GM18505 (cell line): Measurements from ENCODE around the gene SLC30A4.

ENCODE experiments used
- ATAC-seq: cut with Tn5 transposase; IDR thresholded peaks from one replicate; pipeline ENCODE4 v1.9.1; 2021; ENCODE audit not compliant: unreplicated experiment
- POLR2A ChIP-seq: IDR thresholded peaks from 4 replicates; pipeline ENCODE4 v1.6.1; 2011; ENCODE audit warnings: borderline replicate concordance; ENCODE audit not compliant: insufficient read depth, insufficient read length; ENCODE audit errors: extremely low read depth

SLC30A4 gene

DNA sequence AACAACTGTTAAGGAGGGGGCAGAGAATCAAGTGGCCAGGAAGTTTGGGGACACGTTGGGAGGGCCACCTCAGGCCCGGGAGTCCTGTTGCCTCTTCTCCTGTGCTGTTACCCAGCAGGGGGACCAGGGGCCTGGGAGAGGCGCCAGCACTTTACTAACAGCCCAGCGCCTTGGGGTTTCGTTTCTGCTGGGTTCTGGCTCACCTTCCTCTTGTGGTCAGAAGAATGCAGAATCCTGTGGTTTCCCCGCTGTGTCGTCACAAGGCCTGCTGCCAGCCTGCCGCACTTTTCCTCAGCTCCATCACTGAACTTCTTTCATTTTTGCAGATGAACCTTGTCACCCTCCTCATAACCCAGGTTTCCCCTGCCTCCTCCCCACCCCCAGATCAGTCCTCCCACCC lies 67.7 kb downstream of the SLC30A4 start:
- ATAC-seq = peak; percentile 64
- no peak for TF ChIP-seq POLR2A

DNA sequence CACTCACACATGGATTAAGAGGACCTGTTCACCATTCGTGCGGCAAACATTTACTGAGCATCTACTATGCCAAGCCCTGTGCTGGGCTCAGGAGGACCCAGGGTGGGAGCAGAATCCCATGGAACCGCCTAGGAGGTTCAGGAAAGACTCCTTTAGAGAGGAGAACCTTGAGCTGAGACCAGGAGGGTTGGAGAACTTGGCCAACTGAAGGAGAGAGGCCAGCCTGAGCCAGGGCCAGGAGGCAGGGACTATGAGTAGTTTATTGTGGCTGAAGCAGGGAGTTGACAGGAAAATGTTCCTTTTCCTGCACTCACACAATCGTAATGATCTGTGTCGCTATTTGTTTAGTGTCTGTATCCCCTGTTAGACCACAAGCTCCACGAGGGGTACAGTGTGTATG lies 71.3 kb downstream of the SLC30A4 start:
- TF ChIP-seq POLR2A = no peak
- no peak for ATAC-seq

DNA sequence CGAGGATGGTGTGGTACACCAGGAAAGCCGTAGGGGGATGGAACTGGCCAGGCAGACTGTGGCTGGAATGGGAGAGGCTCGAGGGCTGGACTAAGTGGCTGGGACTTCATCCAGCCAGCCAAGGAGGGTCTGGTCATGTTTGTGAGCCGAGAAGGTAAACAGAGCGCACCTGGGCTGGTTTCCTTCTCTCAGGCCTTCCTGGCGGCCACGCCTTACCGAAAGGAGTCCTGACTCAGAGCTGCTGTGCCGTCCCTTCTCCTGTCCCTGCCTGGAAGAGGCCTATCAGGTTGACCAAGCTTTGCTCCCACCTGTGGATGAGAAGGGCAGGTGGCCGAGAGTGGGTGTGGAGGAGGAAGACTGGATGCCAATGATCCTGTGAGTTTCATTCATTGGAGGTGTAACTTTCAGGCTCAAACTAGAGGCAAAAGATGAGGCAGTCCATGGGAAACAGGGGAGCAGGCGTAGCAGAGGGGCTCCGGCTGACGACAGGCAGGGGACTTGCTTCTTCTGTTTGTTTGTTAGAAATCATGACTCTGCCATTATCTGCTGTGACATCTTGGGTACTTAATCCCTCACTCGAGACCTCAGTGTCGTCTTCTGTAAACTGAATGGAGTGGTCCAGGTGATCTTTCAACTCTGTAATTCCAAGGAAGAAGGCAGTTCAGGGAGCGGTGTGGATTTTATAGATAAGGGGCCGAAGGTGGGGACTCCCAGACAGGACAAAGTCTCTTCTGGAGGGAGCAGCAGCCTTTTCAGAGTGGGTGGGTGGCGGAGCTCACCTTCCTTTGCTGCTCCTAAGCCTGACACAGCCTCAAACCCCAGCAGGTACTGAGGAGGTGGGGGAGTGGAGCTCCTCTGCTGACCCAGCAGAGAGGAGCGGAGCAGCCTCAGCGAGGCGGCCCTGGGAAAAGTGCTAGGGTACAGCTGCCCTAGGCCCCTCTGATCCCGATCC lies 72.4 kb downstream of the SLC30A4 start:
- no peak for ATAC-seq
- TF ChIP-seq POLR2A = no peak

DNA sequence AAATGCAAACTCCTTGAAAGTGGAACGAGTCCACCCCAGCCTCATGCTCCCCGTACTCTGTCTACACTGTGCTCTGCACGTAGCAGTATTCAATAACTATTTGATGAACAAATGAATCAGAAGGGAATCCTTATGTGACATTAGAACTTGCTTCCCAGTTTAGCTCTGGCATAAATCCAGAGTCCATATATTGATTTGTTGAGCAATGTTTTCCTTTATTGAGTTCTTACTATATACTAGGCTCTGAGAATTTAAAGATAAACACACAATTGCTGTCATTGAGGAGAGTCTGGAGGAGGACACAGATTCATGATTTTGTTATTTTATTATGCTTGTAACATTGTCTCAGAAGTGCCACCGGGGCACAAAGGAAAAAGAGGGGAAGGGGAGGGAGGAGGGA lies 73.2 kb downstream of the SLC30A4 start:
- no peak for TF ChIP-seq POLR2A

DNA sequence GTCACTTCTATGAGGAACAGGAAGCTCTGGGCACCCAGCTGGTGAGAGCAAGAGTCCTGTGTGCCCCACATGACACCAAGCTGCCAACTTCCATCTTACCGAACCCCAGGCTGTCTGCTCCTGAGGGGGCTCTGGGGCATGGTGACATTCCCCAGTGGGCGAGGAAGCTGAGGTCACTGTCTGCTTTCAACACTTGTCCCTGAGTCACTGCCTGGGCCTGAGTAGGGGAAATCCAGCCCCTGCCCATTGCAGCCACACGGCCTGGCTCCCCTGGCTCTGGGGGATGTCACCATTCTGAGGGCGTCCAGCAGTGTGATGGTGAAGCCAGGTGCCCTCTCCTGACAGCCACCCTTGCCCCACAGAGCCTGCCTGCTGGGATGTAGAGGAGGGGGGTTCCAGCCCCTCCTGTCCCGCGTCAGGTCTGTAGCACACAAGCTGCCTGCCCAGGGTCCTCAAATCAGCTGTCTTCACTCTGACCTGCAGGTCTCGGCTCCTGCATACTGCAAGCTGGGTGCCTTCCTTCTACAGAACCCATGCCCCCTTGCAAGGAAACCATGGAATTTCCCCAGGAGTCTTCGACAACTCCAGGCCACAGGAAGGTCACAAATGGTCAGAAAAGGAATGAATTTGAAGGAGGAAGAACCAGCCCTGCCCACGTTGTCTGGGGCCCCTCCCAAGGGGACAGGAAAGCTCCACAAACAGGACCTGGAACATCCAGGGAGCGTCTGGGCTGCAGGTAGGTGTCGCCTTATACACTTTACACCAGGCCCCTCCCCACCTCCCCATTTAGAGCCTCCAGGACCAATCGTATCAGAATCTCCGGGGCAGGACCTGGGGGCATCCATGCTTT lies 74.3 kb downstream of the SLC30A4 start:
- no peak for TF ChIP-seq POLR2A
- ATAC-seq = no peak

More for the DNA sequence above, 73.2 kb downstream of the SLC30A4 start:
- no peak for ATAC-seq

DNA sequence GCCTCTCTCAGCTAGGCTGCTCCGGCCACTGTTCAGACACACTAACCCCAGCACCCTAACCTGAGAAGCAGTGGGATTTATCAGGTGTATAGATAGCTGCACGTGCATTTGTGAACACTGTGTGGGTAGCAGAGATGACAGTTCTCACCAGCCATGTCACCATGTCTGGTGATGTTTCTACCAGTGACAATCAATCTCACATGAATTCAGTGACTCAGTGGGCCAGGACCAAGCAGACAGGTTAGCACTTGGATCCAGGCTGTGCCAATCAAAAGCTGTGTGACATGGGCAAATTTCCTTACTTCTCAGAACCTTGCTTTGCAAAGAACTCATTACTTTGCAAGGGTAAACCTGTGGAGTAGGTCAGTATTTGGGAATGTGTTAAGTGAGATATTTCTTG lies 78.9 kb downstream of the SLC30A4 start:
- no peak for ATAC-seq
- no peak for TF ChIP-seq POLR2A

DNA sequence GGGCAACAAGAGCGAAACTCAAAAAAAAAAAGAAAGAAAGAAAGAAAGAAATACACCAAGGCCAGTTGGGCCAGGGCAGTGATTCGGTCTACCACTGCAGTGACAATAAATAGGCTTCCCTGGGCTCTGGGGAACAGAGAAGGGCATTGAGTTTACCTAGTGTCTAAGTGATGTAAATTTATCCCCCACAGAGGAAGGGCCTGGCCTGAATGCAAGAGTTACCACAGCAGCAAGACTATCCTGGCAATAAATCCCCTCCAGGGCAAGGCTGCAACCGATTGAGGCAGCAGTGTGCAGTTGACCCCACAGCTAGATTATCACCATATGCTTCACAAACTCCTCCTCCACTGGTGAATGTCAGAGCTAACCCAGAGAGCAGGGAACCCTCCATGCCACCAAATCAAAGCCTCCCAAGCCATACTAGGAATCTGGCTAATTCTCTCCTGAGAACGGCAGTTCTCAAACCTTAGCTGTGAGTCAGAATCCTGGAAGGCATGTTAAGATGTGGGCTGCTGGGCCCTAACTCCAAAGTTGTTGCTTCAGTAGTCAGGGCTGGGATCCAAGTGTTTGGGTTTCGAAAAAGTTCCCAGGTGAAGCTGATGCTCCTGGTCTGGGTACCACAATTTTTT lies 79.9 kb downstream of the SLC30A4 start:
- no peak for TF ChIP-seq POLR2A
- no peak for ATAC-seq

DNA sequence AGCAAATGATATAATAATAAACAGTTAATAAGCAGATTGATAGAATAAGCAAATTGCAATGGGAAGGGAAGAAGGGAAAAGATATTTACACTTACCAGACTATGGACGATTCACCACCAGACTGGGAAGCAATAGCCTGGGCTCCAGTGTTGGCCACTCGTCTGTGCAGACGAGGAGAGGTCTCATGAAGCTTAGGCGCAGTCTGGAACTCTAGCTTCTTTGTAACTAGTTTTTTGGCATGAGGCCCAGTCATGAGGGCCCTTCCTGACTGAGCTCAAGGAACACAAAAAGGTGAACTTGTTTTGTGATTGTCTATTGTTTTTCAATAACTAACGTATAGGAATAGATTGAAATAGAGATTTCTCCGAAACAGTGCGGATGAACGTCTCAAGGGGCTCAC lies 80.9 kb downstream of the SLC30A4 start:
- no peak for ATAC-seq
- TF ChIP-seq POLR2A = no peak

DNA sequence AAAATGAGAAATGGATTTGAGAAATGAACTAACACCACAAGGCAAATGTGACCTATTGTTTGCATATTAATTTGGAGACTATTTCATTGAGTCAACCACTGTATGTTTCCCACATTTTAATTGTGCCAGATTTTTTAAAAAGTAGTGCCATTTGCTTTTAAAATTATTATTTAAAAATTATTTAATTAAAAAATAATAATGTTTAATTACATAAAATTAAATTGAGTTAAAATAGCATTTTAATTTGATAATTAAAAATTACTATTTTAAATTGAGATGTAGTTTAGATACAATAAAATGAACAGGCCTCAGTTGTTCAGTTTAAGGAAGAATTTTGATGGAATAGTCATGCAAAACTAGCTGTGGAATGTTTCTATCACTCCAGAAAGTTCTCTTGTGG lies 81.5 kb downstream of the SLC30A4 start:
- ATAC-seq = no peak
- no peak for TF ChIP-seq POLR2A

DNA sequence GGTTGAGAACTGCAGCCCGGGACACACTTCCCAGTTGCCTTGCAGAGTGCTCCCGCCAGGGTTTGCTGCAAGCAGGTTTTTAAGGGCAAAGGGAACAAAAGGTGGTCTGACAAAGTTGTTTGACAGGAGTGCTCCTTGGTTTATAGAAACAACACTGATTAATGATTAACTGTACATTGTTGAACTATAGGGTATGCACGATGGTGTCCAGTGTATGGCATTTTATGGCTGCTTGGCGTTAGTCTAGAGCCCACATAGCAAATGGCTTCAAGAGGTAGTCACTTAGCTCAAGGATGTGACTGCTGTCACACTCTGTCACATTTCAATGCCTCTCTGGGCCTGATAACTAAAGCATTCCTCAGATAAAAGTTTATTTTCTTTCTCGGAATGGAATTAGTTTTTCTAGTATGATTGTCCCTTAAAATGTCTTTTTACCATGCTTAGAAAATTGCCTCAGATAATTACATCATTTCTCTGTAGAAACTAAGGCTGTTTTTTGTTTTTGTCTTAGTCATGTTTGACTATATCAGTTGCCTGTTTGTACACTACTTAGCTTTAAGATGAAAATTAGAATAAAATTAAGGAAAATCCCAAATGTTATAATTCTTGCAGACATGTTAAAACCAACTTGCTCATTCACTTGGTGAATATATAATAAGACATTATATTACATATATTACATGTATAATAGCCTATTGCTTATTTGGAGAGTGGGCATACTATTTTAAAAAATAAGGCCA lies 82.9 kb downstream of the SLC30A4 start:
- no peak for ATAC-seq
- TF ChIP-seq POLR2A = no peak

DNA sequence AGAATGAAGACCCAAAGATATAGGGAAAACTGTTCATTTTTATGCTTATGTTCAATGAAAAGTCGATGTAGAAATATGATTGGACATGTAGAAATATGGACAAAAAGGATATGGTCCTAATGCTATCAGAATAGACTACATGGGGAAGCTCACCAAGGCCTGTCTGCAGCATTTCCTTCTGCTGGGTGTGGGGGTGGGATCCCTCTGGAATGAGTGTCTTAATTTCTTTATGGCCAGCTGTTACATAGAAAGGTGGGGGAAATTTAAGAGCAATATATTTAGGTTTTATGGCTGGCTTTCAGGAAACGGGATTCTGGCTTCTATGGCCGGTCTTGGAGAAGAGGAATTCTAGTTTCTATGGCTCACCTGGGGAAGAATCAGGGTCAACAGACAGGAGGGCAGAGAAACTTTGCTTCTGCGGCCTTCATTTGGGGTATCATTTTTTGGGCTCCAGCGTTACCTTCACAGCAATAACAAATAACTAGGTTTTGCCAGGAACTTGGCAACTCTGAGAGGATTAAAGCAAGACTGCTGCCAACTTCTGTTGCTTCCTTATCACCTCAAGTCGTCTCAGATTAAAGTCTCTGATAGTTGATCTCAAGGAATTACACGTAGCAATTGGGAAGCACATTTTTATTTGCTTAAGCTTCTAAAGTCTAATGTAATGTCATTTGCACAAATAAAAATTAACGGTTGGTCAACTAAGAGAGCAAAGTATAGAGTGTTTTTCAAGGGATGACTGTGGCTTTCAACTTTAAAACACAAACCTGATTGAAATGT lies 87.2 kb downstream of the SLC30A4 start:
- TF ChIP-seq POLR2A = no peak
- no peak for ATAC-seq

DNA sequence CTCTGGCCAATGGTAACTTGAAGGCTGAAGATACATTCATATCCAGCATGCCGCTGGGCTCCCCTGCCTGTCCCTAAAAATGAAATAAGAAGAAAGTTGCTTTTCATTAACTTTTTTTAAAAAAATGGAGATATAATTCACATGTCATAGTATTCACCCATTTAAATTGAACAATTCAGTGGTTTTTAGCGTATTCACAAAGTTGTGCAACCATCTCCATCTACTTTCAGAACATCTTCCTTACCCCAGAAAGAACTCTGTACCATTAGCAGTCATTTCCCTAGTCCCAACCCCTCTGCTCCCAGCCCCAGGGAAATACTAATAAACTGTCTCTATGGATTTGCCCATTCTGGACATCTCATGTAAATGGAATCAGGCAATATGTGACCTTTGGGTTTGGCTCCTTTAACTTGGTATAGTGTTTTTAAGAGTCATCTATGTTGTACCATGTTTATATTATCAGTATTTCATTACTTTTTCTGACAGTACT lies 88.4 kb downstream of the SLC30A4 start:
- no peak for ATAC-seq
- TF ChIP-seq POLR2A = no peak
